Middle frontal gyrus (tissue), 1 donor: ENCODE results near the gene EML1.
A peak's percentile ranks its signal among the peaks of the same experiment; 100 is the strongest.

Source experiments
- DNase-seq: peaks from one replicate; pipeline ENCODE4 v3.0.0-alpha.2; 2015; ENCODE audit warnings: low spot score; ENCODE audit errors: extremely low spot score

Gene EML1

DNA sequence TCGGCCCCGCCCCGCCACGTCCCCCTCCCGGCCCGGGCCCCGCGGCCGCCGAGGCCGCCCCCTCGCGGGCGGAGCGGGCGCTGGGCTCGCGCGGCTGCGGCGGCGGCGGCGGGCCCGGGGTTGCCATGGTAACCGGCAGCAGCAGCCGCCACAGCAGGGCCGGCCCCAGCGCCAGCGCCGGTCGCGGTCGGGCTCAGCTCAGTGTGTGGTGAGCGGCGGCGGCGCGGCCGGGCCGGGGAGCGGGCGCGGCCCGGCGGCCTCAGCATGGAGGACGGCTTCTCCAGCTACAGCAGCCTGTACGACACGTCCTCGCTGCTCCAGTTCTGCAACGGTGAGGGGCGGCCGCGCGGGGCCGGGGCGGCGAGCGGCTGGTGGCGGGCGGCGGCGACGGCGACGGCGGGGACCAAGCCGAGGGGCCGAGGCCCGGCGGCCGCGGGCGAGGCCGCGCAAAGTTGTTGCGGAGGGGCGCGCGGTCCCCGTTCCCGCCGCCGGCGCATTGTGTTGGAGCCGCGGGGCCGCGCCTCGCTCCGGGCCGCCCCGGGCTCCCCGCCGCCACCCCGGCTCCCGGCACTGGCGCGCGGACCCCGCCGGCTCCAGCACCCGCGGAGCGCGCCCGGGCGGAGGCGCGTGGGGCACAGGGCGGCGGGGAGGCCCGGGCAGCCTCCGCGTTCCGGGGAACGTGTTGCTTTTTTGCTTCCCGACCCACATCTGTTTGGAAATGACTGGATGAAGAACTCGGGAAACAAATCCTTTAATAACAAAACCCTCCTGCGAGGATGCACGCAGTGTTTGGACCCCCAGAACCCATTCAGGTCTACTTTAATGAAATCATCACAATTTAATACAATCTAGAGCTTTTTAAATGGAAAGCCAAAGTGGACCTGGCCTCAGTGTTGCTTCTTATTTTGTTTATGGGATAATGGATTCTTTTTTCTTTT lies at the start of gene EML1:
TSS of gene EML1 (plus strand) at position 201 of the 938 bp plus-strand sequence. CDS start at position 265, 64 bp downstream.
- peak; percentile 58 for DNase-seq

DNA sequence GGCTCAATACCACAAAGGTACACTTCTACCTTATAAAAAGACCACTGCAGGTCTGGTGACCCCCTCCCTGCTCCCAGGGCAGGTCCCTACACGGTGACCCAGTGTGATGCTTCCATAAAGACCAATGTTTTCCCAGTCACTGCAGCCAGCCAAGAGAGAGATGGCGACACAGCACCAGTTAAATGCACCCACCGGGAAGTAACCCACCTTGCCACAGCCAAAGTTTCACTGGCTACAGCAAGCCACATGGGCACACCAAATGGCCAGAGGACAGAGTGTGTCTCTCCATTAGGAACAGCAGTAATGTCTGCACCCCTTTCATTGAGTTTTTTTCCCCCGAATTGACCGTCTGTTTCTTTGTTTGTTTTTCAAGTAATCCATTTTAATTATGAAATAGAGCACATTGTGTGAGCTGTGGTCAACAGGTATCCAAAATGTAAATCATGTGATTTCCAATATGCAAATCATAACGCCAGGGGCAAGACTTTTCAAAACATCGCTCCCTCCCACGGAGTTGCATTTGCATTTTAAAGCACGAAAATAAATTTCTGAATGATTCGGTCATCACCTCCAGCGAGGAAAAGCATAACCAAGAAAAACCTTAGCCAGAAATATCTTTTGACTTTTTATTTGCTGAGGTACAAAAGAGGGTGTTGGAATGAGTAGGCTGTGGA lies 48.9 kb upstream of the EML1 start:
- no peak for DNase-seq

GRCh38 chr14:99744873-99745224 lies 48.4 kb upstream of the EML1 start:
- no peak for DNase-seq

DNA sequence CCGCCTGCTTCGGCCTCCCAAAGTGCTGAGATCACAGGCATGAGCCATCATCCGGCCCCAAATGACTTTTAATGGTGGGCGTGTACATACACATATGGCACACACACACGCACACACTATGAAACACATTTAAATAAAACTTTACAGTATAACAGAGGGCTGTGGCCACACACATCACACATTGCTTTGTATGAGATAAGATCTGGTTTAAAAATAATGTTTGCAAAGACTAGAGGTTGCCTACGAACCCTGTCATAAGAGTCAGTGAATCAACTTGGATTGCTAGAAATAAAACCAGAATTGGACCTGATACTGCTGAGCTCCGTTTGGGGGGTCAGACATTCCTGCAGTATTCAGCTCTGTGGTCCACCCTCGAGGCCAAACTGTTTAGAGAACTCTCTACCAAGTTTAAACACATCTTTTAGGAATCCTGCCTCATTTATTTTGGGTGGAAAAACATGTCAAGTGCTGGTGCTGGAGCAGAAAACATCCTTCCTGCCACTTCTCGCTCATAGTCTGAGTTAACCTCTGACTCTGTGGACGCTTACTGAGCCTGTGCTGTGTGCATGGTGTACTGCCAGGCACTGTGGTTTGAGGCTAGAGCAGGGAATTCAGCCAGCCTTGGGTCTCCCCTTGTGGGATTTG lies 47.8 kb upstream of the EML1 start:
- no peak for DNase-seq

DNA sequence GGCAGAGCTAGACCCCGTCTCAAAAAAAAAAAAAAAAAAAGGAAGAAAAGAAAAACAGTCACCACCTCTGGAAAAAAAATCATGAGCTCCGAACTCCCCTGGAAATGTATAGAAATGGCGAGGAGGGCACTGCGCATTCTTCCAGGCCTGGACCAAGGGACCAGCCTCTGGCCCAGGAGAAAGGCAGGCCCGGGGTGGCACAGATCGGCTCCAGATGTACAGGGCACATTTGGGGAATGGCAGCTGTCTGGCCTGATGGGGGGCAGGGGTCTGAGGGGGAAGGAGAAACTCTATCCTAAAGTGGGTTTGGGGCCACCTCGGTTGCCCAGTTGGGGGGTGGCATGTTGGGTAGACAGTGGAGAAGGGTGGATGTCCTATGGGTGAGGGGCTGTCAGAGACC lies 46.0 kb upstream of the EML1 start:
- no peak for DNase-seq

DNA sequence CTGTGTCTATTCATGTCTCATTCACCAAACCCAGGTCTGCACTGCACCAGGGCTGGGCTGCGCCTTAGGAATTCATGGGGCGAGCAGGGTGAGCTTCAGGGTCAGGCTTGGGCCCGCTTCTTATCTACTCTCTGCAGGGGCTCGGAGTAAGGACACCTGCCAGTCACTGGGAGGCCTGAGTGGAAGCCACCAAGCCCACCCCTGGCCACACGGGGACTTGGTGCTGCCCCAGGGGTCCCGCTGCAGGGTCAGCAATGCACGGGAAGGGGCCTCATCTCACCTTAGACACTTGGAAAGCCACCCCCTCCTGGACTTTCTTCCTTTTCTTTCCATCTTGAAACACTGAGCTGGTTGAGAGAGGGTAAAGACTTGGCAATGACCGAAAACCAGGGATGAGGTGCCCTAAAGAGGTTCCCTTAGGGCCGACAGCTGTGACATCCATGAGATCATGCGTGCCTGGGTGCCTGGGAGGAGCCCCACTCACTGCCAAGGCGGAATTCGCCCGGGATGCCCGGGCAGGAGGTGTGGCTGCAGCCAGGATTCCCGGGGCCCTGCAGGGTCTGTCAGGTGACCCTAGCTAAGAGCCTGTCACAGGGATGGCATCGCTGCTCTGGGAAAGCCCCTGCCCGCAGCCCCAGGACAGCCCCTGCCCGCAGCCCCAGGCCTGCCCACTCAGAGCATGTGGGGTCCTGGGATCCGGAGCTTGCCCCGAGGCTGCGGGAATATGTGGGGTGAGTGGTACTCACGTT lies 45.5 kb upstream of the EML1 start:
- no peak for DNase-seq

DNA sequence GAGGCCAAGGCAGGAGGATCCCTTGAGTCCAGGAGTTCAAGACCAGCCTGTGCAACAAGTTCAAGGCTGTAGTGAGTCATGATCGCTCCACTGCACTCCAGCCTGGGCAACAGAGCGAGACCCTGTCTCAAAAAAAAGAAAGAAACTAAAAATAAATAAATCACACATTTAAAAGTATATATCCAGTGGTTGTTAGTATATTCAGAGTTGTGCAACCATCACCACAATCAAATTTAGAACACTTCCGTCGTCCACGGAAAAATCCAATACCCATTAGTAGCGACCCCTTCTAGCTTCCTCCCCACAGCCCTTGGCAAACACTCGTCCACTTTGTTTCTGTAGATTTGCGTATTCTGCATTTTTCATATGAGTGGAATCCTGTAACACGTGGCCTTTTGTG lies 44.7 kb upstream of the EML1 start:
- DNase-seq: no peak

GRCh38 chr14:99749142-99749541 lies 44.1 kb upstream of the EML1 start:
- no peak for DNase-seq

DNA sequence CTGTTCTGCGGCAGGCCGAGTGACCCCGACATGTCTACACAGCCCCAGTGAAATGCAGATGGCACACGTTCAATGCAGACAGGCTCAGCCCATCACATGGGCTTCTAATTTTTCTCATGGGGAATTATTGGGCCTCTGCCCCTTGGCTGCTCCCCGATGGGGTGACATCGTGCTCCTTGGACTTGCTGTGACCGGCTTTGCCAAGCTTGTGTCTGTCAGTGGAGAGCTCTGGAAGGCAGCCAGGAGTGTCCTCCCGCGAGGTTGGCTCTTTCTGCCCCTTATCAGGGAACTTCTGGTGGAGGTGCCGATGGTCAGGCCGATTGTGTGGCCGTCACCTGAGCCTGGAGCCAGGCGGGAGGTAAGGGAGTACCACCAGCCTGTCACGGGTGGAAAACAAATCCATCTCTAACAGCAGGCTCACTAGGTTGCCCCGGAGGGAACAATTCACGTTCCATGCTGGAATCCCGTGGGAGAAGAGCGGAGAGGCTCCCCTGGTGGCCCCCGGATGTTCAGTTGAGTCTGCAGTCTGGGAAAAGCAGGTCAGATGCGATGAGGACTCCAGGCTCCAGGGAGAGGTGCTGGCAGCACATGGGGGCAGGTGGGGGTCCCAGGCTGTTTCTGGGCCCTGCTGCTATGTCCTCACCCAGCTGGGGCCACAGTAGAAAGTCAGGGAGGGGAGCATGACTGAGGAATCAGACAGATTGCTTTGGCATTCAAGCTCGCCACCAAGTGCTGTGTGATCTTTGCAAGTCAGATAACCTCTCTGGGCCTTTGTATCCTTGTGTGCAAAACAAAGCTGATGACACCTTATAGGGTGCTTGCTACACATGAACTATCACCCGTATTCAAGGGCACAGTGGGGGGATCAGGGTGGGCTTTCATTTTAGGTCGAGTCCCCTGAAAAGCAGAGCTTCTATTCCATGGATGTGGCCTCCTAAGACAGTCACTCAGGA lies 43.2 kb upstream of the EML1 start:
- DNase-seq: no peak

DNA sequence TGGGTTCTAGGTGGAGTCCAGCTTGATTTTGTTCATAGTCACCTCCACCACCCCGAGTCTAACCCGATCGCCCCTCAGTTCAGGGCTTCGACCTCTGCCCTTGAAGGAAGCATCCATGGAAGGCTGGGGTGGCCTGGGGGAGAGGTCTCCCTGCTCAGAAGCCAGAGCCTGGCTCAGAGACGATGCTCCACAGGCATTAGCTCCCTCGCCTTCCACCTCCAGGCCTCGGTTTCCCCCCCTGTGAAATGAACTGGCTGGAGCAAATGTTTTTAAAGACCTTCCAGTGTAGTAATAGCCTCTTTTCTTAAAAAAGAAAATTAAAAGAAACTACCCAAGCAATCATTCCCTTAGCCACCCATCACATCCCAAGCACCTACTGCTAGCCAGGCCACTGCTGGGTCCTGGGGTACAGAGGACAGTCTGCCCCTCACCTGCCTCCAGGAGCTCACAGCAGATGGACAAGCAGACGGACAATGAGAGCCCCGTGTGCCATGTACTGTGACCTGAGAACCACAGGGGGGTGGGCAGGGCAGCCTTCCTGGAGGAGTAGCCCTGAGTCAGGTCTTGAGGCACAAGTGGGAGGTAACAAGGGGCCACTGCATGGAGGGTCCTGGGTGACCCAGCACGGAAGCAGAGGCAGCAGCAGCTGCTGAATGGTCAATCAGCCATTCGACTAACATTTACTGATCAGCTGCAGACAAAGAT lies 42.3 kb upstream of the EML1 start:
- no peak for DNase-seq

DNA sequence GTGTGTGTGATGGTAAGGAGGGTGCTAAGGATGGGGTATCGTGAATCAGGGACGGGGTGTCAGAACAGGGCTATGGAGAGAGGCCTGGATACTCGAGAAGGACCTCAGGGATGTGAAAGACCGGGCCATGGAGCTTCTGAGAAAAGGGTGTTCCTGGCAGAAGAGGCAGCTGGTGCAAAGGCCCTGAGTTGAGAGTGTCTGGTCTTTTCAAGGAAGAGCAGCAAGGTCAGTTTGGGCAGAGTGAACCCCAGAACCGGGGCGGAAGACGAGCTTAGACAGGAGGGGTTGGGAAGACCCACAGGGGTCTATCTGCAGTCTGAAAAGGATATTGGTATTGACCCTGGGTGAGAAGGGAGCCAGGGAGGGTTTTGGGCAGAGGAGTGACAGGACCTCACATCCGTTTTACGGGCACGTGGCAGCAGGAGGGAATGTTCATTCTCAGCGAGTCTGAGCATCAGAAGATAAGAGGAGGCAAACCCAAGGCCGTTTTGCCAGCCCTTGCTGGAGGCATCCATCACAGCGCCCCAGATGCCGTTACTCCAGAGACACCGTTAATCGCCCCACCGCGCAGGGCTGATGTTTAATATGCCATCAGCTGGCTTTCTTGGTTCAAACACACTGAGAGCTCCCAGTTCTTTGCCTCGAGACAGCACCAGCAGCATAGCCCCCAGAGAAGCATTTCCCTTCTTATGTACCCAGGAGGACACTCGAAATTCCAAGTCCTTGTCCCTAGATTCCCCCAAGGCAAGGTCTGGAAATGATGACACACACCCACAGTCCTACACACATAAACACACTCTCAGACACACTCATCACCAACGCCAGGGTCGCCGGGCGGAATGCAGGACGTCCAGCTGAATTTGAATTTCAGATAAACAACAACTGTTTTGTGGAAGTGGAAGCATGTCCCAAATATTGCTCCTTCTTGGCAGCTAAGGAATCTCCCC lies 41.4 kb upstream of the EML1 start:
- DNase-seq: no peak

GRCh38 chr14:99752486-99753121 lies 40.6 kb upstream of the EML1 start:
- no peak for DNase-seq

DNA sequence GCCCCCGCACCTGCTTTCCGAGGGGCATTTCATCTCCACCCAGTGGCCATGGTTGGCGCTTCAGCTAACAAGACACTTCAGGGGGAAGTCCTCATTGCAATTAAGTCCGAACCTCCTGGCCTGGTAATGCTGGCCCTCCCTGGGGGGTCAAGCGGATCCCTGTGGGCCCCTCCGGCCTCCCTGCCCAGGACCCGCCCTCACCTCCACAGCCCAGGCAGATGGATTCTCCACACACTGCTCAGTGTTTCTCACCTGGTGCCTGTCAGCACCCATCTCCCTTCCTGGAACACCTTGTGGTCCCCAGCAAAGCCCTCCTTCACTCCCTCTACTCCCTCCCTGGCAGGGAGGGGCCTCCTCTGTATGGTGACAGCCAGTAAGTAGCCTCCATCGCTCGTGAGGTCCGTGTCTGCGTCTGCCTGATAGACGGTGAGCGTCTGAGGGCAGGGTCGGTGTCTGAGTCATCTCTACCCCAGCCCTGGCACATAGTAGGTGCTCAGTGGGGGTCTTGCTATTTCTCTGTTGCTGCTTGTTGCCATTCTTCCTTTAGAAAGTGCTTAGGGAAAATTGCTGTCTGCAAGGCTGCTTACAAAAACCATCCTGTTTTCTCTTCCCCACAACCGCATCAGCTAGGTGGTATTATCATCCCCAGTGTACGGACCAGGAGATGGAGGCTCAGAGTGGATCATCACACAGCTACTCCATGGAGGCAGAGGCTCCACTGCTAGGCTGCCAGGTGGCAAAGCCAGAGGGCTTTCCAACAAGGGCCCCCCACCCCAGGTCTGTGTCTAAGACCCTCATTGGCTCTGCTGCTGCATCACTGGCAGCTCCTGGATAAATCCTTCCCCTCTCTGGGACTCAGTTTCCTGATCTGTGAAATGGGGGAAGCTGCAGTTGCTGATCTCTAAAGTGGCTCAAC lies 39.7 kb upstream of the EML1 start:
- DNase-seq: no peak

DNA sequence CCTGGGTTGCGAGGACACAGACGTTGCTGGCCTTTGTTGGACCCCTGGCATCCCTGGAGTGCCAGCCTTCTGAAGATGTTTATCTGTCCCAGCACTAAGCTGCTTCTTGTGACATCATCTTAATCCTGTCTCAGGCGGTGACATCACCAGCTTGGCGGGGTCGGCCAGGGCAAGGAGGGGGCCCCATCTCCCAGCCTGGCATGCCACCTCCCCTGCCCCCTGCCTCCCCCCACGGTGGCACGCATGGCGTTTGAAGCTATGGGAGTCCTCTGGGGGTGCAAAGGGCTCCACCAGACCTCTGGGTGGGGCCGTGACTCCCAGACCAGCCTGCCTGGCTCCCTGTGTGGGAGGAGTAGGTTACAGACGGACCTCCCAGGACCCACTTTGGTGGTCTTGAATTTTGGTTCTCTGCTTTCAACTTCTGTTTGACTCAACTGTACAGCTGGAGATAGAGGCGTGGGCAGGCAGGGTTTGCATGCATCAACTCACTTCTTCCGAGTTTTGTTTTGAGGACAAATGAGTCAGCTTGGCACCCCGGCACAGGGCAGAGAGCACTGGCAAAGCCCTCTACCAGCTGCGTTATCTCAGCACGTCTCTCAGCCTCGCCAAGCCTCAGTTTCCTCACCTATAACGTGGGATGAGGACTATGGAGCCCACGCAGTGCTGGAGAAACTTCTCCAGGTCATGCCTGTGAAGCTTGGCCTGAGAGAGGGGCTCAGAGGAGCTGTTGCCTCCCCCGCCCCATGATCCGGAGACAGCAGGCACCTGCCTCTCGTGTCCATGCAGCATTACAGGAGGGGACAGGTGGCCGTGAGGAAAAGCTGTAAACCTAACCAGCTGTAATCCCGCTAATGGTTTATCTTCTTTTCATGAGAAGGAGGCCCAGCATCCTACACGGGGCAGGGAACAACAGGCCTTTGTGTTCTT lies 38.8 kb upstream of the EML1 start:
- DNase-seq: no peak

DNA sequence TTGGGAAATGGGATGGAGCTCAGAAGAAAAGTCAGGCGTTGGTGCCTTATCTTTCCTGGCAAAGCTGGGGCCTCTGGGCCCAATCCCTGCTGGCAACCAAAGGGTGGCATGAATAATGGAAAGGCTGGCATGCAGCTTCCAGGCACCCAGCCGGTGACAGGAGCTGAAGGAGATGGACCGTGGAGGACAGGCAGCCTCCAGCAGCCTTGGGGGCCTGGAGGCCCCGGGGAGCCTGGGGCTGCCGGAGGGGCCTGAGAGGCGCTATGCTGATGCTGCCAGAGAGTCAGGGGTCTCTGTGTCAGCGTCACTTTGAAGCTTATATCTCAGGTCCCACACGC lies 38.2 kb upstream of the EML1 start:
- no peak for DNase-seq
